GM20431 (cell line): ENCODE measurements around the gene CBARP.

Source experiments
- in situ Hi-C: fragments of 300-500 bp; cut with MseI, MboI; formaldehyde crosslinking; loops from one replicate; pipeline ENCODE4 v1.15.0; 2020; ENCODE audit warnings: low sequenced_read_pairs; ENCODE audit not compliant: unreplicated experiment

CBARP gene

GRCh38 chr19:1266916-1267476, 29.2 kb upstream of the CBARP start:
- in situ Hi-C loops = no loop called here

- in situ Hi-C loops = no loop called here
These were observed 28.5 kb upstream of the CBARP start for GRCh38 chr19:1266129-1266915.

GRCh38 chr19:1265615-1266128, 27.9 kb upstream of the CBARP start:
- in situ Hi-C loops = no loop called here

- in situ Hi-C loops = no loop called here
These were observed 27.2 kb upstream of the CBARP start for GRCh38 chr19:1264801-1265614.

DNA sequence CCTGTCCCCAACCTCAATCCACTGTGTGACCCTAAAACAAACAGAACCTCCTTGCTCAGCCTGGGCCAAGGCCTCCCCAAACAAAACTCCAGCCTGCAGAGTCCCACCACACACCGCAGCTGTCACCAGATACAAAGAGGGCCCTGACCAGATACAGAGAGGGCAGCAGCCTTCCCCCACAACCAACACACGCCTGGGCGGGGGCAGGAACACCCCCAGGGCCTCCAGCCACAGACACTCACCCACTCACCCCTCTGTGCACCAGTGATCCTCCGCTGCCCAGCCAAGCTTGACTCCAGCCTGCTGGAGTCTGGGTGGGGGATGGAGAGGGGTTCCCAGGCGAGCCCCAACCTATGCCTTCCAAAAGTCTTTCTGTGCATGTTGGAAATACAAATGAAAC, 25.4 kb upstream of the CBARP start:
- in situ Hi-C loops = no loop called here

DNA sequence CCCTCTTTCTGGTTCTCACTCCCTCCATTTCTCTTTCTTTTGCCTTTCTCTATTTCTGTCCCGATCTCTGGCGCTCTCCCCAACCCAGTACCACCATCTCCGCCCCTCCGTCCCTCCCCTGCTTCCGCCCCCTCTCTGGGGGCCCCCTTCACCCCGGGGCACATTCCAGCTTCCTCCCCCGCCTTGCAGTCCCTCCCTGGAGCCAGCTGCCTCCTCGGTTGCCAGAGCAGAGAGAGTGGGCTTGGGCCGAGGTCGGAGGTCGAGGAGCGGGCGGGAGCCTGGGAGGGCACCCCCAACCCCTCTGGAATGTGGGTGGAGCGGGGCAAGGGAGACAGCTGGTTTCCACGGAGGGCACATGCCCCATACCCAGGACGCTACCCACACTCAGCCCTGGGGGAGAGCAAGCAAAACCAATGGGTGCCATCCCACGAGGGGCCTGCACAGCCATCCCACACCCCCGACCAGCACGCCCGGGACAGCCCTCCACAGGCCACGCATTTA, 24.9 kb upstream of the CBARP start:
- in situ Hi-C loops = no loop called here

DNA sequence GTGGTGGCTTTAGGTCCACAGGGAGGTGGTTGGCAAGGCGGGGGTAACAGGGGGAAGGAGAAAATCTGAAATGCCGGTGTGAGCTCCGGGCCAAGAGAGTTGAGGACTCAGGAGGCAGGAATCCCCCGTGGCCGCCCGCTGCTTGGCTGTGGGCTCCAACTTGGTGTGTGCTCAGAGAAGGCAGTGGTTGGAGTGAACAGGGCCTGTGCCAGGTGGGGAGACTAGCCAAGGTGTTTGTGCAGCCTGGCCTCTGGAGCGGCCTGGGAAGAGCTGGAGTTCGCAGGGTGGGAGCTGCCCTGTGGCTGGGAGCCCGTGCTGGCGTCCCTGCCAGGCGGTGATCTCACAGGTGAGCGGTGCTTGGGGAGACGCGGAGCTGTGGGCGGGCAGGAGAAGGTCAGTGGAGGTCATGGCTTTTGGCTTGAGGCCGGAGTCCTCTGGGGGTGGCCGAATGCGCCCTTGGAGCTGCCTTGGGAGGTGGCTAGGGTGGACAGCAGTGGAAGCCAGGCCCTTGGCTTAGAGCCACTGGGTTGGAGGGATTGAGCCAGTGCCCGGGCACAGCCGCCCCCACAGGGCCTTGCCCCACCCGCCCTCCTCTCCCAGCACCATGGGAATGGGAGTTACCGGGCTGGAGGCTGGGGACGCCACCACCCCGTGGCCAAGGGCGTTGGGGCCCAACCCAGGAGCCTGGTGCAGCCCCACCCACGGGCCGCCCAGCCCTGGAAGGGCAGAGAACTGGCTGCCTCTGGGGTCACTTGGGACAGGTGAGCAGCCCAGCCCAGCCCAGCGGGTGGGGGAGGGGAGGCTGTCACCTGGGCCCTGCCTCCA, 24.2 kb upstream of the CBARP start:
- in situ Hi-C loops = no loop called here

DNA sequence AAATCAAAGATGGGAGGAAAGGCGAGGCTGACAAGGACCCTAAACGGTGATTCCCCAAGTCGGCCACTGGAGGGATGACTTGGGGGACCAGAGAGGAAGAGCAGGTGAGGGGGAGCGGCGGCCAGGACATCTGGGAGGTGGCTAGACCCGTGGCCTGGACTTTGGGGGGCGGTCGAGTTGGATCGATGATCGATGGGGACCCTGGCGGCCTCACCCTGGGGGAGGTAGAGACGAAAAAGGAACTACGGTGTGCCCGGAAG, 23.7 kb upstream of the CBARP start:
- in situ Hi-C loops = no loop called here

DNA sequence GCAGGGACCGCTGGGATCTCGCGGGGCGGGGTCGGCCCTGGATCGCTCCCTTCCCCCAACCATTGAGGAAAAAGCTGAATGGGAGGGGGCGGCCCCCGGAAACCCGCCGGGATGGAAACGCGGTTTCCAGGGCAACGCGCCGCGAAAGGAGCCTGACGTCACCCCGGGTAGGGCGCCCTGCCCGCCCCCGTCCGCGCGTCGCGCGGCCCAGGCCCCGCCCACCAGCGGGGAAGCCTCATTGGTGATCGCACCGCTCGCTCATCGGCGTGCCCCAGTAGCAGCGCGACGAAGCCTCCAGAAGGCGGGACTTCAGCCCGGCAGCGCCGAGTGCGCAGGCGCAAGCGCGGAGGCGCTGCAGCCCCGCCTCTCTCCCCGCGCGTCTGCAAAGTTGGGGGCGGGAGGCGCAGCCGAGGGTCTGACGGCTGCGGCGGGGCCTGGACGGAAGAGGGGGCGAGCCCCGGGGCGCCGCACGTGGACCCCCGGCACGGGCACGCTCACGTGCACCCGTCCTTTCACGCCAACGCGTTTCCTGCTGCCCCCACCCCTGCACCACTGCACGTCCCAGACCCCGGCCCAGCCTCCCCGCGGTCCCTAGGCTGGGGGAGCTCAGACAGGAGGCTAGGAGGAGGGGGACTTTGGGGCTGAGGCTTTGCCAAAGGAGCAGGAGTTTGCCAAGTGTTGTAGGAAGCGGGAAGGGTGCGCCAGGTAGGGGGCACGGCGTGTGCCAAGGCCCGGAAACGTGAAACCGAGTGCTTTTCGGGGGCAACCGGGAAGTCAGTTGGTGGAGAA, 23.1 kb upstream of the CBARP start:
- in situ Hi-C loops = no loop called here

GRCh38 chr19:1259876-1260748, 22.3 kb upstream of the CBARP start:
- in situ Hi-C loops = no loop called here

GRCh38 chr19:1259206-1259875, 21.5 kb upstream of the CBARP start:
- in situ Hi-C loops = no loop called here

DNA sequence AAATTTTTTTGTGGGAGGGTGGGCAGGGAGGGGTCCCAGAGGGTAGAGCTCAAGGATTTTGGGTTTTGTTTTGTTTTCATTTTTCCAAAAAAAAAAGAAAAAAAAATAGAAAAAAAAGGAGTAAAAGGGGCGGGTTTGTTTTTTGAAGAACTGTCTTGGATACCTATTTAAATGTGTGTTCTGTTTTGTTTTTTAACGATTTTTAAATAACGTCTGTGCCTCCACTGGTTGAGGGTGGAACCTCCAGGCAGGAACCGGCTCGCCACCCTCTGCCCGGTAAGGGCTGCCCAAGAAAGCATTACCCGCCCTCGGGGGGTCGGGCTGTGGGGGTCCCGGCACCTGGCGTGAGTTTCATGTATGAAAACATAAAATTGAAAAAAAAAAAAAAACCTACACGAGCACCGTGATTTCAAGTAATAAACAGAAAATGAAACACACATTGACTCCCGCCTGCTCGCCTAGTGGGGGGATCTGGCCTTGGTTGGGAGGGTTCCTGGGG, 21.0 kb upstream of the CBARP start:
- in situ Hi-C loops = no loop called here

GRCh38 chr19:1258163-1258492, 20.3 kb upstream of the CBARP start:
- in situ Hi-C loops = no loop called here

- in situ Hi-C loops = no loop called here
These were observed 19.8 kb upstream of the CBARP start for GRCh38 chr19:1257475-1258162.

GRCh38 chr19:1256646-1257474, 19.1 kb upstream of the CBARP start:
- in situ Hi-C loops = no loop called here
